ENCODE data around the gene KRTAP4-7. TPM values are rescaled to one million over a fixed set of nuclear protein-coding genes. Genes with fewer than 3 reads are reported as not detected.
"Not testable (repeated sequence)": the region's sequence is repeated elsewhere in the genome, so short reads cannot be mapped to it uniquely, and the experiment has no call there.

Gene KRTAP4-7
- total RNA-seq, 2 donors from 2014 or later = not detected

DNA sequence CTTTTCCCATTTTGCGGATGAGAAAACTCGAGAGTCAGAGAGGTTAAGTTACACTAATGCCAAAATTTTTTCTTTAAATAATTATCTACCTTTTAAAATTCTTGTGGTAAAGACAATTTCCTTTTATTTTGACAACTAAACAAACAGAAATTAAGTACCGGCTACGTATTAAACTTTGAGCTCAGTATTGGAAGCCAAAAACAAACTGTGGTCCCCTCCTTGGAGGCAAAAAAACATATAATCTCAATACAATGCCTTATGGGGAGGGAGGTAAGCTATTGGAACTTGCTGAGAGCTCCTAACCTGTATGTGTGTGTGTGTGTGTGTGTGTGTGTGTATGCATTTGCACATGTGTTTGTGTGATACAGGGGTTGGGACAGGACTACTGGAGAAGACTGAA lies 20.5 kb upstream of the KRTAP4-7 start:
- DNase-seq (ENCODE audit: low spot score) = no peak
- intact Hi-C loops (cut with DNase I) = no loop called here

DNA sequence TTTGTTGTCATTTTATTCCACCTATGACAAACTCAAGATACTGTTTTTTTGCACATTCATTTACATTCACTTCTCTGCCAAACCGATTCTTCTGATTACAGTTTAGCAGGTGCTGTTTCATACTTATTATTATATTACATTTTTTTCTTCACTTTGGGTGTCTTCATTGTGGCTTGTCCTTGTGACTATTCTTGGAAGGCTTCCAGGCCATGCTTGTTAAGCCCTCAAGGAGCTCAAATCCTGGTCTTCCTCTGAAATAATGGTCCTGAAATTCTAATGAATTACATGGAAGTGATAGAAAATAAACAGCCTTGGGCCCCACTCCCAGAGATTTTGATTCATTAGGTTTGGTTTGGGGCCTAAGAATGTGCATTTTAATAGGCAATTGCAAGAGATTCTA lies 19.6 kb upstream of the KRTAP4-7 start:
- intact Hi-C loops (cut with DNase I) = no loop called here
- DNase-seq (ENCODE audit: low spot score) = no peak

DNA sequence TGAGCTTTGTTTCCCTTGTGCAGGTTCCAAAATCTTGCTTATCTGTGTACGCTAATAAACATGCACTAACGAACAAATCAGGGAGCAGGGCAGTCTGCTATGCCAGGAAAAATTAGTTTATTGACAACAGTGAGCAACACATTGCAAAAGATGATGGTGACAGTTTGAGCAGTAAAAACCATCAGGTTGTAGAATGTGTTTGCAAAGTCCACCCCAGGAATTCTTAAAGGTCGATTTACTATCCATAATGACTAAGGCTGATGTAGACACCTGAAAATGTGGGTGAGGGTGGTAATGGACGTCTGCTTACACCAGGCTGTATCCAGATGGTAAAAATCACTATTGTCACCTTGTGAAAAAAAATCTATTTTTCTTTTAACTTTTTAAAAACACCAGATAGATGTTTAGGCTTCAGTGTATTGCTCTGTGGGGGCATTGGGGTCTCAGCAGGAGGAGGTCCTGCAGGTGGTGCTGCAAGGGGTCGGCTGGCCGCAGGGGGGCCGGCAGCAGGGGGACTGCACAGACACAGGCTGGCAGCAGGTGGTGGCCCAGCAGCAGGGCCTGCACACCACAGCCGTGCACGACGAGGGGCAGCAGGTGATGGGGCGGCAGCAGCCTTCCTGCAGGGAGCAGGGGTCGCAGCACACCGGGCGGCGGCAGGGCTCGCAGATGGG lies 18.8 kb upstream of the KRTAP4-7 start:
- intact Hi-C loops (cut with DNase I); DNase-seq (ENCODE audit: low spot score): not testable (repeated sequence)

DNA sequence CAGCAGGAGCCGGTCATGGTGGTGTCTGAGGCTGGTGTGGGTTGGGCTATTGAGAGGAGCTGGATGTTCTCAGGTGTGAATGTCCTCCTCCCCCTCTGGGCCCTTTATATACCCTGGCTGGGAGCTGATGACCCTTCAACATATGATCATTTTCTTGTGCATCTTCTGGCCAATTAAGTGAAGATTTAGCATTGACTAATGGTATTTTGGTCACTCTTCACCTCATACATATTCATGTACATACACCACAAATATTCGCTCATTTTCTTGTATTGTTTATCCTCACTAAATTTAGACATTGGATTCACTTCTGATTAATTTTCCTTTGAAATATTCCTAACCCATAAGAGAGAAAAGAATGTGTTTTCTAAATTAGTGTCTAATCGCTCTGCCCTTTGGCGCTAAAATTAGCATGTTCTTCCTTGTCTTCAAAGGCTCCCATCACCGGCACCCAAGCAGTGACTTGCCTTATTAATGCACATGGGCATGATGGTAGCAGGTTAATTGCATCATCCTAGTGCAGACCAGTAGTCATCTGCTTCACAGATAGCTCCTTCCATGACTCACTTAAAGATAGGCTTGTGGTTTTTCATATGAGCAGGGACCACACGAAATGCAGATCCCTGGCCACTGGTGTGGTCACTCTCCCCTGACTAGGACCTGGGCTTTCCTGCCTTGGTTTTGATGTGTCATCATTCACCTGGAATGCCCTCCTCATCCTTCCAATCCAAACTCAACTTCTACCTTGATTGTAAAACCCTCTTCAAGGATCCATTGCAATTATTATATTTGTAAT lies 17.9 kb upstream of the KRTAP4-7 start, which contains the start of gene KRTAP2-4:
KRTAP2-4 (minus strand) TSS at position 51 of the 796 bp plus-strand sequence; CDS start at position 17, 34 bp downstream.
- DNase-seq (ENCODE audit: low spot score) = no peak
- intact Hi-C loops (cut with DNase I) = no loop called here

DNA sequence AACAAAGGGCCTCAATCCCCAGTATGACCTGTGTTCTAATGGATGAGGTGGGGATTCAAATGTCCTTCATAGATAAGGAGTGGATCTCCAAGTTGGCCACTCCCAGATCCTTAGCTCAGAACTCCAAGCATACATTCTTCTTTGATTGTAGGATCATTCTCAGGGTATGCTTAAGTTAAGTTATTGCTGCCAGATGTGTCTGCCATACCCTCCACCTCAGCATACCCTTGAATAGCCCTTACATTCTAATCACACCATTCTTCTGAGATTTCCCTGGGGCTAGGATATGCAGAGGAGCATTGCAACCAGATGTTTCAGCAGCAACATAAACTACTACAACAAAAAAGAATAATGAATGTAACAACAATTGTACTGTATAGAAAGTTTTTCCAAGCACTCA lies 16.7 kb upstream of the KRTAP4-7 start:
- intact Hi-C loops (cut with DNase I) = no loop called here
- DNase-seq (ENCODE audit: low spot score) = no peak

DNA sequence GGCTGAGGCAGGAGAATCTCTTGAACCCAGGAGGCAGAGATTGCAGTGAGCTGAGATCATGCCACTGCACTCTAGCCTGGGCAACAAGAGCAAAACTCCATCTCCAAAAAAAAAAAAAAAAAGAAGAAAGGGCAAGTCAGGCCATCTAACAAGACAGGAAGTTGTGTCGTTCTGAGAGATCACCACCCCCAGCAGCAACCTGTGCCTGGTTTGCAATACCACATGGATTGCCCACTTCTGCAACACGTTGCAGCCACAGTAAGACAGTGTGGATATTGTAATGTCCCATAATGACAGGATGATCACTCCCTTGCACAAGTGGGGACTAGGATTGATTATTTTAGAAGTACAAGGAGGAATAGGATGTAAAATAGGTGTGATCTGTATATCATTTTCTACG lies 14.9 kb upstream of the KRTAP4-7 start:
- intact Hi-C loops (cut with DNase I) = no loop called here
- no peak for DNase-seq (ENCODE audit: low spot score)

DNA sequence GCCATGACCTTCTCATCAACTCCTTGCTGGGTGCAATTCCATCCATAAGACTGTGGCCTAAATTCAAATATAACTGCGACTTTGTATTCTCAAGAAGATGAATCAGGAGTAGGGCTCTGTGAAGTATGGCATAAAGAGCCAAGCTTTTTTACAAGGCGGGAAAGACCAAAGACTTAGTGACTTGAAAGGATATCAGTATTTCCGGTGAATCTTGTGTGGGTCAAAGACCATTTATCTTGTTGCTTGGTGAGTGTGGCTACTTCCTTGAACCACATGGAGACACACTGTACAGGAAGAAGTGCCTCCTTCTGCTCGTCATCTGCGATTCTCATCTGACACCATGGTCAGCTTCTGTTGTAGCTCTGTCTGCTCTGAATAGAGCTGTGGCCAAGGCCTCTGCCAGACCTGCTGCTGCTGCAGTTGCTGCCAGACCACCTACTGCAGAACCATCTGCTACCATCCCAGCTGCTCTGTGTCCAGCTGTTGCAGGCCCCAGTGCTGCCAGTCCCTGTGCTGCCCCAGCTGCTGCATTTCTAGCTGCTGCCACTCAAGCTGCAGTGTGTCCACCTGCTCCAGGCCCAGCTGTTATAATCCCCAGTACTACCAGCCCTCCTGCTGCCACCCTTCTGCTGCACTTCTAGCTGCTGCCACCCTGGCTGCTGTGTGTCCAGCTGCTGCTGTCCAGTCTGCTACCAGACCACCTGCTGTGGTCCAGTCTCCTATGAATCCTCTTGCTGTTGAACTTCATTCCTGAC lies 12.2 kb upstream of the KRTAP4-7 start:
- DNase-seq (ENCODE audit: low spot score) = no peak
- intact Hi-C loops (cut with DNase I) = no loop called here

DNA sequence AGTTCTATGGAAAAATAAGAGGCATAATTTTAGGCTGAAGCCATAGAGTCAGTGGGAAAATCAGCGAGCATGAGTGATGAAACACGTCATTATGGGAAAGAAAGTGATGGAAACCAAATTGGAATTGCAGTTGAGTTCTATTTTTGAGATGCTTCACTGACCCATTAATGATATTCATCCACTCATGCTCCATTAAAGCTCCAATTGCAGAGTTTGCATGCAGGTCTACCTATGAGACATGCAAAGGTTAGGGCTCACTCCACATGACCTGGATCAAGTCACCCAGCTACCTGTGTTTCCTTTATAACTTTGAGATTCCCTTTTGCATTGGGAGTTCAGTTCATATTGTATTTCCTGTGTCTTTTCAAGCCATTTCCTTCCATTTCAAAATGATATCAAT lies 10.3 kb upstream of the KRTAP4-7 start:
- DNase-seq (ENCODE audit: low spot score) = no peak
- intact Hi-C loops (cut with DNase I) = no loop called here

DNA sequence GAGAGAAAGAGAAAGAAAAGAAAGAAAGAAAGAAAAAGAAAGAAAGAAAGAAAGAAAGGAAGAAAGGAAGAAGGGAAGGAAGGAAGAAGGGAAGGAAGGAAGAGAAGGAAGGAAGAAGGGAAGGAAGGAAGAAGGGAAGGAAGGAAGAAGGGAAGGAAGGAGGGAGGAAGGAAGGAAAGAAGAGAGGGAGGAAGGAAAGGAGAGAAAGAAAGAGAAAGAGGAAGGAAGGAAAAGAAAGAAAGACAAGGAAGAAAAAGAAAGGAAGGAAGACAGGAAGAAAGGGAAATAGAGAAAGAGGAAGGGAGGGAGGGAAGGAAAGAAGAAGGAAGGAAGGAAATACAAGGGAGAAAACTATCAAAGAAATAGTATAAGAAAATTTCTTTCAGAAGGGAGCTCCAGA lies 7.2 kb upstream of the KRTAP4-7 start:
- DNase-seq (ENCODE audit: low spot score) = no peak
- intact Hi-C loops (cut with DNase I) = no loop called here

DNA sequence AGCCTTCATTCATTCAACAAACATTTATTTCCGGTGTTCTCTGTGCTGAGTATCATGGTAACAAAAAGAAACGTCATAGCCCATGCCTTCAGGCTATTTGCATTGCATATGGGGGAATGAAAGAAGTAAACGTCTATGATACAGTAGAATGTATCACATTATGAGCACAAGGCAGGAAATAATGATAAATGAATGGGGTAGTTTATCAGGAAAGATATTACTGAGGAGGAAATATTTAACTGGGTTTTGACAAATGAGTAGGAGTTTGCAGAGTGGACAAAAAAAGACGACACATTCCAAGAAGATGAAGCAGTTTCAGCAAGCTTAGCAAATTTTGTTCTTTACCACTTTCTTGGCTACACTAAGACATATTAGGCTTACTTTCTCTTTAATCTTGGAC lies 1.3 kb upstream of the KRTAP4-7 start:
- intact Hi-C loops (cut with DNase I) = no loop called here
- DNase-seq (ENCODE audit: low spot score) = no peak

DNA sequence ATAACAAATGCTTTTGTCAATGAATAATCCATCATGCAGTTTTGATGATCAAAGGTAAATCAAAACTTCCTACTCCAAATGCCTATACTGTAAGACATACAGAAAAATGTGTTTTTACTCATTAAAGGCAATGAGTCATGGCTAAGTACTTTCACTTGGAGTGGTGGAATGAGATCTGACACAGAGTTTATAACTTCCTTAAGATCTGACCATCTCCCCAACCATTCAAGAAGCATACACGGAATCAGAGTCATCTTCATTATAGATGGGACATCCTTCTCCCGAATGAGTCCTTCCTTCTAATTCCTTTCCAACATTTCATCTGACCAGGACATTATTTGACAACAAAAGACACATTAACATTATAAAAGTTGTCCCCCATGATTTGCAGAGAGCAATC lies 523 bp upstream of the KRTAP4-7 start:
- intact Hi-C loops (cut with DNase I); DNase-seq (ENCODE audit: low spot score): not testable (repeated sequence)

DNA sequence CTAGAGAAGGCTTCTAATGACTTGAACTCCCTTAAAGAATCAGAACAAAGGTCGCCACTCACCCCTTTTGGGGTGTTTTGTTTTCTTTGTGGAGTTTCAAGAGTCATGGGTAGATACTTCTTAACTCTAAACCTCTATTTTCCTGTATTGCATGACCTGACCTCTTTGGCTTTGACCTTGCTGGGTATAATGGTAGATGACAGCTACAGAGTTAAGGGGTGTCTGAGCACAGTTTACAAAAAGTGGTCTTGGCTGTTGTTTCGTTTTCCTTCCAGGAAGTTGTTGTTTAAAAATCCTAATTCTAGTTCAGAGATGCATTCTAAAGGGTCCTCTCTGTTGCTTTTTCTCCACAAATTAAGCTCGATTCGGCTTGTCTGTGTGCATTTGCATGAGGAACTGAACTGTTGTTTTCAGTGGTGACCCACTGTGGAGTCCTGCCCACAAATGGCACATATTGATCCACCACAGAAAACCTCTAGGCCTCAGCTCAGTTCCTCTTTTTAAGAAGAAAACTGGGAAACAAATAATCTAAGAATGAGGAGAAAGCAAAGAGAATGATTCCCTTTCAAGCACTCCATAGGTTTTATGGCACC lies 4.9 kb downstream of the KRTAP4-7 start:
- intact Hi-C loops (cut with DNase I) = loop anchor here in 1 of 2 donors (1.0 kb wide), 1 partner anchor 19 kb away; no protein-coding TSS in a partner anchor
- DNase-seq (ENCODE audit: low spot score) = not testable (repeated sequence)

DNA sequence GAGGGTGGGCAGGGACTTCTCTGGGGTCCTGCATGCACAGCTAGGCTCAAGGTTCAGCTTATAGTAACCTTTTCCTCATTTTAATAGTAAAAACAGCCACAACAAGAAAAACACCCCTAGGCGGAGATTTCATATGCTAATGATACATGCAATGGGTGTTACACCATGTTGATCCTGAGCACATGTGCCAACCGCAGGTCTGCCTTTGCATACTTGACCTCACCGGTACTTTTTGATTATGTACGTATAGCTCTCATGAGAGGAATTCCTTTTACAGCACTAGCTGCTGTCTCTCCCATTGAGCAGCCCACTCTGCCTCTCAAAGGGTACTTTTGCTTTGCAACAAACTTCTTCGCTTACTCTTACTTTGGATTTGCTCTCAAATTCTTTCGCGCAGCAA lies 12.1 kb downstream of the KRTAP4-7 start:
- DNase-seq (ENCODE audit: low spot score) = no peak
- intact Hi-C loops (cut with DNase I) = no loop called here

DNA sequence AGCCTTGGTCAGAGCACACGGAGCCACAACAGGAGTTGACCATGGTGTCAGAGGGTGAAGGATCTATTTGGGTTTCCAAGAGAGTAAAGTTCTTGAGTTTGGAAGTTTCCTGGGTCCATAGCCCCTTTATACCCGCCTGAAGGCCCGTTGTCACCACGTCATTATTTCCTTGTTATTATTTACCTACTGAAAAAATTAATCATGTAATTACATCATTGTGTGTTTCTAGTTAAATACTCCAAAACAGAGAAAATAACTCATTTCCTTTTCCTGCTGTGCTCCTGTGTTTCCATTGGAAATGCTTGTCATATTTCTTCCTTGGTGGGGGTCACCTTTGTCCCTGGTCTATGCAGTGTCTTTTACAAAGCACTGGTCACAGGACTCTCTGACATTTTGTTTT lies 14.1 kb downstream of the KRTAP4-7 start, which contains the start of gene KRTAP4-8:
KRTAP4-8 (minus strand) TSS at position 101 of the 400 bp plus-strand sequence; CDS start at position 43, 58 bp downstream.
- intact Hi-C loops (cut with DNase I) = no loop called here
- DNase-seq (ENCODE audit: low spot score) = no peak

DNA sequence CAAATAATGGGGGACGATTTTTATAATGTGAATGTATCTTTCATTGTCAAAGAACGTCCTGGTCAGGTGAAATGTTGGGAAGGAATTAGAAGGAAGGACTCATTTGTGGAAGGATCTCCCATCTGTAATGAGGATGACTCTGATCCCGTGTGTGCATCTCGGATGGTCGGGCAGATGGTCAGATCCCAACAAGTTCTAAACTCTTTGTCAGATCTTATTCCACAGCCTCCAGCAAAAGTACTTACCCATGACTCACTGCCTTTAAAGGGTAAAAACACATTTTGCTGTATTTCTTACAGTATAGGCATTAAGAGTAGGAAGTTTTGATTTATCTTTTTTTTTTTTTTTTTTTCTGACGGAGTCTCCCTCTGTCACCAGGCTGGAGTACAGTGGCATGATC lies 14.5 kb downstream of the KRTAP4-7 start:
- intact Hi-C loops (cut with DNase I) = no loop called here
- DNase-seq (ENCODE audit: low spot score) = no peak

DNA sequence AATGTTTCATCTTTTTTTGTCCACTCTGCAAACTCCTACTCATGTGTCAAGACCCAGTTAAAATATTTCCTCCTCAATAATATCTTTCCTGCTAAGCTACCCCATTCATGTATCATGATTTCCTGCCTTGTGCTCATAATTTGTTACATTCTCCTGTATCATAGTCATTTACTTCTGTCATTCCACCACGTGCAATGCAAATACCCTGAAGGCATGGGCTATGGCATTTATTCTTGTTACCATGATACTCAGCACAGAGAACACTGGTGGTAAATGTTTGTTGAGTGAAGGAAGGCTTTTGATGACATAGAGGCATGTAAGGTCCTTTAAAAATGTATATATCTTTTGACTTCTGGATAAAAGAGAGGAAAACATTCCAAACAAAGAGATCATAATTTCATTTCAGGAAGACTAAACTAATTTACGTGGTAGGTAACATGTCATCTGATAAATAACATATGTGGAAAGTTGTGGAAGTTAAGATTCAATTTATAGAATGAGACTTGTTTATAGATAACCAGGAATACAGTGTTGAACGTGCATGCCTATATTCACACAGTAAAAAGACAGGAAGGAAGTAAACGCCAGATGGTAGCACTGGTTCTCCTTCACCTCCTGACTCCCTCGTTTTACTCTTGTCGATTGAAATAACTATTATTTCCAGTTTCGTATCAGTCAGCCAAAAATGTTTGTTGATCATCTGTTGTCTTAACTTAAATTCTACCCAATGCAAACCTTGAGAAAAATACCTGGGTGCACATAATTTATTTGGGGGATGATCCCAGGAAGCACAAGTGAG lies 15.9 kb downstream of the KRTAP4-7 start:
- intact Hi-C loops (cut with DNase I); DNase-seq (ENCODE audit: low spot score): not testable (repeated sequence)

DNA sequence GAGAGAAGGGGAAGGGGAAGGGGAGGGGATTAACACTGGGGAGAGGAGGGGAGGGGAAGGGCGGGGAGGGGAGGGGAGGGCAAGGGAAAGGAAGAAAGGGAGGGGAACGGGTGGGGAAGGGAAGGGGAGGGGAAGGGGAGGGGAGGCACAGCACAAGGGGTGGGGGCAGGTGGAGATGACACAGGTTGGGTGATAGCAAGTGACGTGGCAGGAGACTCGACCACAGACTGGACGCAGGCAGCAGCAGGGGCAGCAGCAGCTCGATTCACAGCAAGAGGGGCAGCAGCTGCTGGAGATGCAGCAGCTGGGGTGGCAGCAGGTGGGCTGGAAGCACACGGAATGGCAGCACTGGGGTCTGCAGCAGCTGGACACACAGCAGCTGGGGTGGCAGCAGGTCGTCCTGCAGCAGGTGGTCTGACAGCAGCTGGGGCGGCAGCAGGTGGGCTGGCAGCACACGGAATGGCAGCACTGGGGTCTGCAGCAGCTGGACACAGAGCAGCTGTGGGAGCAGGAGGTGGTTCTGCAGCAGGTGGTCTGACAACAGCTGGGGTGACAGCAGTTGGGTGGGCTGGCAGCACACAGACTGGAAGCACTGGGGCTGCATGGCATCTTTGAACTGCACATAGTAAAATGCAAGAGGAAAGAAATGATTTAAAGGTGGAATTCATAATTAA lies 17.8 kb downstream of the KRTAP4-7 start, which contains the start of gene KRTAP4-16:
KRTAP4-16 (minus strand) TSS at position 624 of the 674 bp plus-strand sequence; CDS start at position 624, 0 bp downstream.
- intact Hi-C loops (cut with DNase I) = no loop called here
- DNase-seq (ENCODE audit: low spot score) = no peak

DNA sequence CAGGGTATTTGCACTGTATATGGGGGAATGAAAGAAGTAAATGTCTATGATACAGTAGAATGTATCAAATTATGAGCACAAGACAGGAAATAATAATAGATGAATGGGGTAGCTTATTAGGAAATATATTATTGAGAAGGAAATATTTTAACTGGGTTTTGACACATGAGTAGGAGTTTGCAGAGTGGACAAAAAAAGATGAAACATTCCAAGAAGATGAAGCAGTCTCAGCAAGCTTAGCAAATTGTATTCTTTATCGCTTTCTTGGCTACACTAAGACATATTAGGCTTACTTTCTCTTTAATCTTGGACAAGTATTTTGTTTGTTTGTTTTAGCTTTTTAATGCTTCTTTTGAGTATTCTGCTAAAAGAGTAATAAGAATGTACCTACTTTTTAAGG lies 19.9 kb downstream of the KRTAP4-7 start:
- DNase-seq (ENCODE audit: low spot score) = no peak
- intact Hi-C loops (cut with DNase I) = no loop called here
